ENCODE results near the gene LAMA3.

The LAMA3 gene

DNA sequence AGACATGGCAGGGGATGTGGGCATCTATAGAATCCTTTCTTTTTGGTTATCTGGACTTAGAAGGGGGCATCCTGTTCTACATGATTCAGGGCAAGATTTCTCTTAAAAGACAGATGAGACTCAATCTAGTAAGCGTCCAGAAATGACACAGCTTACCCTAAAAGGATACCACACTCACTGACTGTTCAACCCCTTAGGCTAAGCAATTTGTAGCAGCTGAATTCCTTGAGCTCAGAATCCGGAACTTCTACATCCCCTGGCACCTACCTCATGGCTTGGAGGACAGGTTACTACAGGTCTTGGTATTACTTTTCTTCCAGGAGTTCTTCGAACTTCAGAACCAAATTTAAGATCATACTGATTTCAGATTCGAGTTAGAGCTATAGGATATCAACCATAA, 138.4 kb downstream of the LAMA3 start:
- no peak for DNase-seq

DNA sequence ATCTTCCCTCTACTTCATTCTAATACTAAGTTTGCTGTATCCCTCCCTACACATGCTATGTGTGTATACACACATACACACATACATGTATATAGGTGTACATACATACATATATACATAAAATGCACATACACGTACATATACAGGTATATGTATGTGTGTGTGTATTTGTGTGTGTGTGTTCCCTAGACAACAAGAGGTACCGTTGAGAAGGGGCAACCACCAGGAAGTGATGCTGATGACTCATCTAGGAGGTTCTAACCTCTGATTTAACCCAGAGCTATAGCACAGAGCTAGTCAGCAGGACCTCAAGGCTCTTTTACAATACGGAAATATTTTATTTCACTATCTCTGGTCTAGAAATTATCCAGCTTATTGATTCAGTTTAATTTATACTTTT, 139.2 kb downstream of the LAMA3 start:
- peak; percentile 43 to 53 for DNase-seq

DNA sequence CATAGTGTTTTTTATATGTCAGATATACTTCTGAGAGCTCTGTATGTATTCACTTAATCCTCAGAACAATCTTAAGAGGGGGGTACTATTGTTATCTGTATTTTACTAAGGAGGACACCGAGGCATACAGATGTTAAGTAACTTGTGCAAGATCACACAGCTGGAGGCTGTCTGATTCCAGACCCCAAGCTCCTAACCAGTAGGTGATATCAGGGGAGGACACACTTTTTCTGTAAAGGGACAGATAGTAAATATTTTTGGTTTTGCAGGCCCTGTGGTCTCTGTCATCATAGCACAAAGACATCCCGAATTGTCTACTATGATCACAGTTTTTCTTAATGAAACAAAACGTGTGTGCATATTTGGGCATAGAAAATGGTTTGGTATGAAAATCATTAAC, 143.7 kb downstream of the LAMA3 start:
- DNase-seq: no peak

DNA sequence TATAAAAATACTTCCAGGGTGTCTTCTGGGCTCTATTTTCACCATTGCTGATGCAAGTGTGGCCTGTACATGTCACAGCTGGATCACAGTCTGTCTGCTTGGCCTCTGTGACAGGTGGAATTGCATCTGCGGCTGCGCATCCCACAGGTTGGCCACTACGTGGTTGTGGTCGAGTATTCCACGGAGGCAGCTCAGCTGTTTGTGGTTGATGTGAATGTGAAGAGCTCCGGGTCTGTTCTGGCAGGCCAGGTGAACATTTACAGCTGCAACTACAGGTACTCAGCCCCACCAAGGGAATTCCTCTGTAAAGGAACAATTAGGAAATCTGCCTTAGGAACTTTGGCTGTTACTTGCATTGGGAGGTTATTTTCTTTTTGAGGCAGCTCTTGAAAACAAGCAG, 144.5 kb downstream of the LAMA3 start:
- no peak for DNase-seq

DNA sequence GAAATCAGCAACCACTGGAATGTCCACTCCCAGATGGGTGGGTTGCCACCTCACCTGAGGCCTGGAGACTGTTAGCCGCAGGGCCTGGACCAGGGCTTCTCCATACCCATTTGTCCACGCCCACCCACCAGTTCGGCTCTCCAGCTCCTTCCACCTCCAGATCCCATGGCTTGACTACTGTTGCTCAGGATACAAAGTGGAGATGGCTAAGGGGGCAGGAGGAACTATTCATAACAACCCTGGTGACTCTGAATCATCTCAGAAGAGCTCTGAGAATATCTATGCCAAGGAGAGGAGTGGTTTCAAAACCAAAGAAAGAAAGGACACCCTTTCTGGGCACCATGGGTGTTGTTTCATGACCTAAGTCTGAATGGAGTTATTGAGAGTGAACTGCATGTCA, 145.8 kb downstream of the LAMA3 start:
- DNase-seq: no peak

DNA sequence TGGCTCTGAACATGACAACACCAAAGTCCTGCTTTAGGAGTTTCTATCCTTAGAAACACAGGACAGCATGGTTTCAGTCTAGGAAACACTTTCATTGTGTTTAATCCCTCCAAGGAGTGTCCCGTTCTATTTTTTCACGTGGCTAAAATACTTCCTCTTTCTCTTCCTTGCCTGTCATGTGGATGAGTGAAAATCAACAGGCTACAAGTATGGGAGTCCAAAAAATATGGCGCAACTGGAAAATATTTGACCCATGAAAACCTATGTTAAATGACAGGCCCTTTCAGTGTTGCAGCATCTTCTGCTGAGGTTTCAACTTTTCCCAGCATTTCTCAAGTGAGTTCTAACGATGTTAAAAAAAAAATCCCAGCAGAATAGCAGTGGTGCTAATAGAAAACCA, 146.3 kb downstream of the LAMA3 start:
- no peak for DNase-seq

DNA sequence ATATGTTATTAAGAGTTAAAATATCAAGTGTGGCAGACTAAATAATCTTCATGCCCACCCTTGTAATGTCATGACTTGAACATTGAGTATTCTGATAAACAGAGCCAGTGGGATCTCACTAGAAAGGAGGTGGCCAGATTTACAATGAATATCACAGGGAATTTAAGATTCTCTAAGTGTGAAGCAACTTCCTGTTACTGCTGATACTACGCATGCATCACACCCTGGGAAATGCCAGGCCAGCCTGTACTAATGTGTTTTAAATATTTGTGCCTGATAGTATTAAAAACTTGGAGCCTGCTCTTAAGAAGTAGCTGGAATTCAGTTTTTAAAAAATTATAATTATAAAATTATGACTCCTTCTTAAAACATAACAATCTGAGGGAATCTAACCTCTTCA, 148.3 kb downstream of the LAMA3 start:
- DNase-seq: no peak

DNA sequence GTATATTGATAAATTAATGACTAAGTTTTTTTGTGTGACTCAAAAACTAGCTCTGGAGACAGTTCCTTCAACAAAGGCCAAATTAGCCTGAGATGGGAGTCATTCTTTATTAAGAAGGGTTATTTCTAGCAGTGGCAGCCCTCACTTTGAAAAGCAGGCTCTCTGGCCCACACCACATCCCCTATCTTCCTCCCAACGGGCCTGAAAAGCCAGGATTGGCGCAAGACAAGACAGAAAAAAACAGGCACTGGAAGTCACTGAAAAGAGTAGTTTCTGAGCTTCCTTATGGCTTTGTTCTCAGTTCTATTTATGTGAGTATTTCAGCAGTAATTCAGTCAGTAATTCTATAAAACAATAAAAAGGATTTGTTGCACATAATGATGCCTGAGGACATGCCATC, 149.0 kb downstream of the LAMA3 start:
- no peak for DNase-seq

DNA sequence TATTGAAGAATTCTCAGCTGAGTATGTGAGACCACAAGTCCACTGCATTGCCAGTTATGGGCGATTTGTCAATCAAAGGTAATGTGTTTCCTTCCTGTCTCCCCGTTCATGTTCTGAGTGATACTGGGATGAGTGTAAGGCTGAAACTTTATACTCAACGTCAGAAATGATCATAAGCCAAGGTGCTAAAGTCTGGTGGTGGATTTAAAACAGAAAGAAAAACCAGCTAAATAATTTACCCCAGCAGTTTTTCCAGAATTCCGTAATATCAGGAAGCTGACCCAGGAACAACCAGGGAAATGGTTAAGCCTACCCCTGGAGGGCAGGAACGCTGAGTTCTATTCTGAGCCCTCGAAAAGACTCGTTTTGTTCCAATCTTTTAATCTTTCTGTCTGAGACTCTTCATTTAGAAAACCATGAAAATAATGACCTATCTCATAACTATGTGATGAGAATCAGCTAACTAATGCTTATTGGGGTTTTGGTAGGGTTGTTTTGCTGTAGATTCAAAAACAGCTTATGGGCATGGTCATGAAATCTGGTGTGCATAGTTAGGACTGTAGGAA, 149.6 kb downstream of the LAMA3 start:
- no peak for DNase-seq

DNA sequence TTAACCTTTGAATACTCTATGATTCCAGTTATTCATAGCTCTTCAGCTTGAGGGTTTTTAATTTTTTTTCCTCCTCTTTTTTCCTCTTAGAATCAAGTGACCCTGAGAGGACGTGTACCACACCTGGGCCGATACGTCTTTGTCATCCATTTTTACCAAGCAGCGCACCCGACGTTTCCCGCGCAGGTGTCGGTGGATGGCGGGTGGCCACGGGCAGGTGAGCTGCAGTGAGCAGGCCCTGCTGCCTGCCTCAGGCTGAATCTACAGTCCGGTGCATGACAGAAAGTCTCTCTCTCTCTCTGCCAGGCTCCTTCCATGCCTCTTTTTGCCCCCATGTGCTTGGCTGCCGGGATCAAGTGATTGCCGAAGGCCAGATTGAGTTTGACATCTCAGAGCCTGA, 153.1 kb downstream of the LAMA3 start:
- no peak for DNase-seq

DNA sequence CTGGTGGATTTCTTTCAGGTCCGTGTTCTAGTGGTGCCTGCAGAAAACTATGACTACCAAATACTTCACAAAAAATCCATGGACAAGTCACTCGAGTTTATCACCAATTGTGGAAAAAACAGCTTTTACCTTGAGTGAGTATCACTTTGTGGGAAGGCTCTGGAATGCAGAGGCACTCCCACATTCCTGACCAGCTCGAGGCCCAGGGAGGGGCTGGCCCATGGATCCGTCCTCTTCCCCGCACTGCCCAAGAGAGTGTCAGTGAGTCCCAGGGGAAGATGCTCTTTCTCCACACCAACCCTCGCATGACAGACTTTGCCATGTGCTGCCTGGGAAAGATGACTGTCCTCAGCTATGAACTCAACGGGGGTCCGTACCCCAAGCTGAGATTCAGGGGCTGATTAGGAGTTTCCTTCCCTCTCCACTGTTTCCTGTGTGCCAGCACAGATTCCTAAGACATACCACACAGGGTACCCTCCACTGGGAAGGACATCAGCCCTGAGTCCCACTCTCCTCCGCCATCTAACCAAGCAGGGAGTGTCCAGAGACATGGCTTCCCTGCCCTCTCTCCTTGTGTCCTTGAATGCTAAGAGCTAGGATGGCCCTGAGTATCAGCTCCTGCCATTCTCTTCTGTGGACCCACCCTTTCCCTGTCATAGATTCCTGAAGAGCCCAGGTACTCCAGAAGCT, 155.9 kb downstream of the LAMA3 start:
- DNase-seq: no peak

DNA sequence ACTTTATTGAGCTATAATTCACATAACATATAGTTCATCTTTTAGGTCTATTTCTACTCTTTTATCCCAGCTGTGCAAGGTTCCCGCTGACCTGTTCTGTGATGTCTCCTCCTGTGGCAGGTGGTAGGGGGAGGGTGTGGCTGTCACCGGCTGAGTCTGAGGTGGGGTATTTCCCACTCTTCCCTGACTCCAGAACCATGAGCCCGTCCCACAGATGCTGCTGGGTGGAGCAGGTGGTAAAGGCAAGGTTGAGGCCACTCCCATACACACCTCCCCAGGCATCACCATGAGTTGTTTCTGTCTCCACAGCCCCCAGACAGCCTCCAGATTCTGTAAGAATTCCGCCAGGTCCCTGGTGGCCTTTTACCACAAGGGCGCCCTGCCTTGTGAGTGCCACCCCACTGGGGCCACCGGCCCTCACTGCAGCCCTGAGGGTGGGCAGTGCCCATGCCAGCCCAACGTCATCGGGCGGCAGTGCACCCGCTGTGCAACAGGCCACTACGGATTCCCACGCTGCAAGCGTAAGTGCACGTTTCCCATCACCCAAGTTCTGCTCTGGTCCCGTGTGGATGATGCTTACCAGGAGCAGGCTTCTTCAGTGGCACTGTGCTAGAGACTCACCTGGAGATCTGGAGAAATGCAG, 156.9 kb downstream of the LAMA3 start:
- no peak for DNase-seq

DNA sequence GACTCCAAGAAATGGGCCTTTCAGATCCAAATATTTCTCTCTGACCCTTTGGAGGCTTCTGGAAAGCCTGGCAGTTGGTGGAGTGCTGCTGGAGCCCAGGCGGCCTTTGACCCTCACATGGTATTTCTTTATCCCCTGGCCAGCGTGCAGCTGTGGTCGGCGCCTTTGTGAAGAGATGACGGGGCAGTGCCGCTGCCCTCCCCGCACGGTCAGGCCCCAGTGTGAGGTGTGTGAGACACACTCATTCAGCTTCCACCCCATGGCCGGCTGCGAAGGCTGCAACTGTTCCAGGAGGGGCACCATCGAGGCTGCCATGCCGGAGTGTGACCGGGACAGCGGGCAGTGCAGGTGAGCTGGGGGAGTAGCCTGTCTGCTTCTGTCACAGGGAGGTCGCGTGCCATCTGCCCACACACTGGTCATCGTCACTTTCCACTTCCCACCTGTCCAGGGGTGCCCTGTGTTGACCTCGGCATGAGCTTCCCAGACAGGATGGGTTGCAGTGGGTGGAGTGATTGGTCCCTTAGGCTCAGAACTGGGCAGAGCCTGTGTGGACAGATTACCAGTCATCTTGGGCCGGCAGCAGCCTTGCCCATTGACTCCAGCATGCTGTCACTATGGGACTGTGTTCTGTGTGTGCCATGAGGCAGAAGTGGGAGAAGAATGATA, 158.2 kb downstream of the LAMA3 start:
- DNase-seq: no peak

DNA sequence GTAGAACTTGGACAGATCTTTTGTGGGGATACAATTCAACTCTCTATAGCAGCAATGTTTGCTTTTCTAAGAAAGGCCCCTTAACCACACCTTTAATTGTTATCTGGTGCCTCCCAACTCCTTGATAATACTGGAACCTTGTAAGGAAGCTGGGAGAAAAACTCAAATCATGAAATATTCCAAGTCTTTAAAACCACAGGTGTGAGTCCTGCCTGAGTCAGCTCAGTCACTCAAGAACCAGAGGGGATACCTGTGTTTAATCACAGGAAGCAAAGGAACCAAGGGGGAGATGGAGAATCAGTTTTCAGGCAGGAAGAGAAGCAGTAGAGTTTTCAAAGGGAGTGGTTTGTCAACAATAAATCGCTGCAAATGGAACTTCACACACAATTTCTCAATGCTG, 159.9 kb downstream of the LAMA3 start:
- DNase-seq: no peak

DNA sequence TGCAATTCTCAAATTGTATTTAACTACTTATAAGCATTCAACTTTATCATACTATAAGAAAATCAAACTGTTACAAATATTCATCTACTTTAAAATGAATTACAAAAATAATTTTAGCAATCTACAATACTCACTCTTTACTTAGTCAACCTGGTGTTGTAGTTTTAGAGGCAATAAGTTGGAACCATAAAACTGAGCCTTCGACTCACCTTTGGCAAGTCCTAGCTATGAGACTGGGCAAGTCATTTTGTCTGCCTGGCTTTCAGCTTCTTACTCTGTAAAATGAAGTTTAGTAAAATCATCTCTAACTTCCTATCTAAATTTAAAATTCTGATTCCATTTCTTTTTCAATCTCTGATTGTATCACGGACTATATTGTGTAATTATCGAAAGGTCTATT, 161.0 kb downstream of the LAMA3 start:
- DNase-seq: no peak

DNA sequence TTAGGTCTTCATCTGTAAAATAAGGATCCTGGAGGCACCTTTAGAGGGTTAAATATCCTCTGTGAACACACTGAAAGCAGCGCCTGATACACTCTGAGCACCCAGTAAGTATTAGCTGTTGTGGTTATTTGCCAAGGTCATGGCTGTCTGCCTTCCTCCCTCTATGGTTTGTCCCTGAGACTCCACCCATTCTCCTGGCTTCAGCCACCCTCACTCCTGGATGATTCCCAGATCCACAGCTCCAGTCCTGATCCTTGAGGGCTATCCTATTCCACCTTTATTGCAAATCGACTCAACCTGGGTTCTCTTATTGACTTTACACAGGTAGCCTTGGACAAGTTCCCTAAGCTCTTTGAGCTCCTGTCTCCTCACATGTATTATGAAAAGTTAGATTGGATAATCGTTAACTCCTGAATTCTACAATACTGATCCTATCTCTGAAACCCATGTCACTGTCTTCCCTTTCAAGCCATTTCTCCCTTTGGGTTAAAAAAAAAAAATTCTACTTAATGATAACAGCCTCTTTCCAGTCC, 162.3 kb downstream of the LAMA3 start:
- DNase-seq: no peak

DNA sequence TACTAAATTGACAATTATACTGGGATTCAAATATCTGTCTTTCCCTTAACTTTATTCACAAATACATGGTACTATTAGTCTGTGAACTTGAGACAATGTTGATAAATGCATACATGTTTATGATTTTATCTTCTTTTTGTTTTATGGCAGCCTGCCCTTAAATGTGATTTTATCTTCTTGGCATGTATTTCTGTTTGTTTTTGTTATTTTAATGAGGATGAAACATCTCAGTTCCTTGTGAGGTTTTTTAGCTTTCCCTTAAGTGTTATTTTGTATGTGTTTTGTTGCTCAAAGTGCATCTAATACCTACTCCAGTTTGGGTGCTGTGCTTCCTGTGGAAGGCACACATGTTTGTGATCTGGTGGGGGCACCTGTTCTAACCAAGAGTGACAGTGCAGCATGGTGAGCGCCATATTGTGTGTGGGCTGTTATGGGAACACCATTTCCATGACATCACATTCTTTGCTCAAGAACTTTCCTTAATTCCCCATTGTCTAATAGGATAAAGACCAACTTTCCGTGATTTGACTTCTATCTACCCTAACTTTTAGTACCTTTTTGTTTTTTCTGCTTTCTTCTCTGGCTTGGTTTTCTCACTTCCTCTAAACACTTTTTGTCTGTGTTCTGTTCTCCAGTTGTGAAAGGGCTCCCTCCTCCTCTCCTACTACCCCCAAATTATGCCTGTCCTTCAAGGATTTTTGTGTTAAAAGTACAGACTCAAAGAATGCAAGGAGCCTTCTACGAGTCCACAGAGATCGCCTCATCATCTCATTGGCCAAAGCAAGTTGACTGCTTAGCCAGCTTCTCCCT, 163.2 kb downstream of the LAMA3 start:
- DNase-seq: no peak

DNA sequence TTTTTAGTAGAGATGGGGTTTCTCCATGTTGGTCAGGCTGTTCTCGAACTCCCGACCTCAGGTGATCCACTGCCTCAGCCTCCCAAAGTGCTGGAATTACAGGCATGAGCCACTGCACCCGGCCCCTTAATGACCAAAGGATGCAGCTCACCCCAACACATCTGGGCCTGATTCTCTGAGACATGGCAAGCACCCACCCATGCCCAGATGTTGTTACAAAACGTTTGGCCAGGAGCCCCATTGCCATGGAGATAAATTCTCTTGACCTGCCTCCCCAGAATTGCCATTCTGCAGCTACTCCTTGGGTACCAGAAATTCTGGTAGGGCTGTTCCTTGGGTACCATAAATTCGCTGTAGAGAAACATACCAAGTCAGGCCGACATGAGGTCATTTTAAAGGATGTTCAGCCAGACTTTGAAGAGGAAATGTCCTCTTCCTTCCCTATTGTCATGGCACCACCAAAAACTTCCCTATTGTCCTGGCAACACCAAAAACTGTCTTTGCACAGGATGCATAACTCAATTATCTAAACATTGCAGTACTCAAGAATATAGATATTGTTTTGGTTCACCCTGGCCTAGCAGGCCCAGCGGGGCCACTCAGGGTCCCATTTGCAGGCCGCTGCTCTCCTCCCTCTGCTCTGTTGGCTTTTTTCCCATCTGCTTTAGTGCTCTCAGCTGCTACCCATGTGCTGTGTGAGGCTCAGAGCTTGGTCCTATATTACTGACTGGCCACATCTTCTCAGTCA, 164.4 kb downstream of the LAMA3 start:
- no peak for DNase-seq

DNA sequence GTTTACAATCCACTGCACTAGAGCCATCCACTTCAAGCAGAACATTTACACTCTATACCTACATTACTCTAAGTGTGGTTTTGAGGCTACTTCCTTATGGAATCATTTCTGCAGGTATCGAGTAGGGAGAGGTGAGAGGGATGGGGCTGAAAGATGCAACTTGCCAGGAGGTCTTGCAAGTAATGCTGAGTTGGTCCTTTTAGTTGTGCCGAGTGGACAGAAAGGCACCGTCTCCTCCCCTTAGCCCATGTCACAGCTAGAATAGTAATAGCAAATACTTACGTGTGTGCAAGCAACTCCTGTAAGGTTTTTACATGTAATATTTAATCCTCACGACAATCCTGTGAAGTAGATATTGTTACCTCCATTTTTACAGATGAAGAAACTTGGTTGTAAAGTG, 166.5 kb downstream of the LAMA3 start:
- DNase-seq: no peak

DNA sequence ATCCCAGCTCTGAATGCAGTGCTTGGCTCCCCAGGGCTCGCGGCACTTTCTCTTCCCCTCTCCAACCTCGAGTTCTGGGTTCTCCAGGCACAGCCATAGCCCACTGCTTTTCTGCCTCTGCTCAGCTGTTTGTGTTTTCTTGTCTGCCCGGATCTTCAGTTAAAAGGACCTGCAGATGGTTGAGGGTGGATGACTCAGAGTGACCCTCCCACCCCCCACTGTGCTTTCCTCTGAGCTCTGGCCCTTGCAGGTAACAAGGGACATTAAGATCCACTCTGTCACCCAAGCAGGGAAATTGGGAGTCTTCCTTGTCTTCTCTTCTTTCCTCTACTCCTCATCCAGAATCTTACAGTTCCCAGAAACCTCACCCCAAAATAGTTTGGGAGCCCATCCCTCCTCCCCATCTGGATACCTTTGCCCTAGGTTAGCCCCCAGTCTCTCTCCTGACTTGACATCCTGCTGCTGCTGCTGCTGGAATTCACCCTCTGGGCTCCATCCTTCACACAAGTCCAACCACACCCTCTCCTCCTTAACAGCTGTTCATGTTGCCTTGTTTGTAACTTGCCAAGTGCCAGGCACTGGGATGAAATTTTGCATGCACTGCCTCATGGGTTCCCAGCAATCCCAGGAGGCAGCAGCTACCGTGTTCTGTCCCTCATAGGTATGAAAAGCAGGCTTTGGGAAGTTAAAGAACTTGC, 167.4 kb downstream of the LAMA3 start:
- no peak for DNase-seq

DNA sequence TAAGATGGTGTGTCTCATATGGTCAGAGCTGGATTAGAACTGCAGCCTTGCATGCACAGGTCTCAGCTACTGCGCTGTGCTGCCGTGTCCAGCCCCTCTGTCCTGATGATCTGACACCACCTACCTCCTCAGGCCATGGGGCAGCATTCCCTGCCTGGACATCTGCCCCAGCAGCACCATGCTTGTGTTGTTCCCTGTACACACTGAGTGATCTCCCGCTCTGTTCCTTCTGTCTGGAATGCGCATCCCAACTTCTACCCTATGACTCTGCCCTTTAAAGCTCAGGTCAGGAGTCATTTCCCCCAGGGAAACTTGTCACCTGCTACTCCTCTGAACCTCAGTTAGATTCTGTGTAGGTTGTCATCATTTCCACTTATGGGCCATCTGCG, 167.9 kb downstream of the LAMA3 start:
- DNase-seq: no peak

DNA sequence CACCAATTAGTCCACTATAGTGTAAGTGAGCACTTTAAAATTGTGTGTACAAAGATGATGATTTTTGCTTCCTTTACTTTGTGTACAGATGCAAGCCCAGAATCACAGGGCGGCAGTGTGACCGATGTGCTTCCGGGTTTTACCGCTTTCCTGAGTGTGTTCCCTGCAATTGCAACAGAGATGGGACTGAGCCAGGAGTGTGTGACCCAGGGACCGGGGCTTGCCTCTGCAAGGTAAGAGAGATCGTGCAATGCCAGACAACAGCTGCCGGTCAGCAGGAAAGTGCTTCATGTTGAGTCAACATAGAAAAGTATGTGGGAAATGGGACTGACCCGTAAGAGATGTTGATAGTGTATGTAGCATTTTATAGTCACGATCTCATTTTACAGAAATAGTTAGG, 168.5 kb downstream of the LAMA3 start:
- DNase-seq: no peak

Measured in activated CD4-positive, alpha-beta T cell treated with anti-CD3 and anti-CD28 coated beads for 4 hours (primary cell).